ENCODE measurements around the gene TRAPPC10.

TRAPPC10 gene

GRCh38 chr21:44020551-44020950, 8.4 kb downstream of the TRAPPC10 start:
- no peaks in the 10 kb centered on the region for H3K9me3 ChIP-seq (ENCODE audit: insufficient read depth, low read length)
- no peak for TF ChIP-seq CTCF (IDR thresholded peaks at IDR 0.05; ENCODE audit: low read depth, low read length)
- no peak for TF ChIP-seq EZH2phosphoT487 (IDR thresholded peaks at IDR 0.05; ENCODE audit: low read depth)
- peaks cover 39% of the 10 kb centered on the region for H3K4me1 ChIP-seq (ENCODE audit: low read length)
- H3K79me2 ChIP-seq (ENCODE audit: low read length), result peaks cover 96% of the 10 kb centered on the region
- H3K9ac ChIP-seq (ENCODE audit: low read length), result no peak overlapping the region
- no peaks in the 10 kb centered on the region for H3K27me3 ChIP-seq (ENCODE audit: low read depth, low read length)
- H3K4me2 ChIP-seq (ENCODE audit: low read length), result no peak overlapping the region
- H2AFZ ChIP-seq (ENCODE audit: low read depth, low read length), result no peak overlapping the region
- no peak overlapping the region for H3K27ac ChIP-seq (ENCODE audit: low read length)
- H3K36me3 ChIP-seq (replicated peaks; ENCODE audit: low read depth, low read length), result peaks cover 2% of the 10 kb centered on the region
- peaks cover 16% of the 10 kb centered on the region for H4K20me1 ChIP-seq (ENCODE audit: insufficient read depth, low read length)
- H3K4me3 ChIP-seq (ENCODE audit: low read length), result no peak overlapping the region

GRCh38 chr21:44021064-44021463, 9.0 kb downstream of the TRAPPC10 start:
- Histone ChIP-seq H2AFZ (ENCODE audit: low read depth, low read length) (no peak overlapping the region), H3K27me3 (ENCODE audit: low read depth, low read length) (no peaks in the 10 kb centered on the region), H3K27ac (ENCODE audit: low read length) (no peak overlapping the region), H3K4me1 (ENCODE audit: low read length) (peaks cover 35% of the 10 kb centered on the region), H3K4me2 (ENCODE audit: low read length) (no peak overlapping the region), H3K79me2 (ENCODE audit: low read length) (peaks cover 96% of the 10 kb centered on the region), H3K4me3 (ENCODE audit: low read length) (no peak overlapping the region), H3K9ac (ENCODE audit: low read length) (no peak overlapping the region), H3K36me3 (replicated peaks; ENCODE audit: low read depth, low read length) (peaks cover 2% of the 10 kb centered on the region), H4K20me1 (ENCODE audit: insufficient read depth, low read length) (peaks cover 19% of the 10 kb centered on the region), H3K9me3 (ENCODE audit: insufficient read depth, low read length) (no peaks in the 10 kb centered on the region)
- no peak for TF ChIP-seq EZH2phosphoT487 (IDR thresholded peaks at IDR 0.05; ENCODE audit: low read depth)
- no peak for TF ChIP-seq CTCF (IDR thresholded peaks at IDR 0.05; ENCODE audit: low read depth, low read length)

- Histone ChIP-seq H3K36me3 (replicated peaks; ENCODE audit: low read depth, low read length) (peaks cover 13% of the 10 kb centered on the region), H3K9me3 (ENCODE audit: insufficient read depth, low read length) (no peaks in the 10 kb centered on the region), H3K4me1 (ENCODE audit: low read length) (peaks cover 15% of the 10 kb centered on the region), H4K20me1 (ENCODE audit: insufficient read depth, low read length) (peaks cover 30% of the 10 kb centered on the region), H3K4me3 (ENCODE audit: low read length) (no peak overlapping the region), H3K9ac (ENCODE audit: low read length) (no peak overlapping the region), H3K27ac (ENCODE audit: low read length) (no peak overlapping the region), H3K79me2 (ENCODE audit: low read length) (peaks cover 98% of the 10 kb centered on the region), H2AFZ (ENCODE audit: low read depth, low read length) (no peak overlapping the region), H3K27me3 (ENCODE audit: low read depth, low read length) (no peaks in the 10 kb centered on the region), H3K4me2 (ENCODE audit: low read length) (no peak overlapping the region)
- TF ChIP-seq CTCF (IDR thresholded peaks at IDR 0.05; ENCODE audit: low read depth, low read length), result no peak
- TF ChIP-seq EZH2phosphoT487 (IDR thresholded peaks at IDR 0.05; ENCODE audit: low read depth), result no peak
Observed at GRCh38 chr21:44024257-44024656, 12.1 kb downstream of the TRAPPC10 start.

GRCh38 chr21:44024887-44025353, 12.8 kb downstream of the TRAPPC10 start:
- Histone ChIP-seq H3K27ac (ENCODE audit: low read length) (no peak overlapping the region), H3K36me3 (replicated peaks; ENCODE audit: low read depth, low read length) (peaks cover 13% of the 10 kb centered on the region), H3K27me3 (ENCODE audit: low read depth, low read length) (no peaks in the 10 kb centered on the region), H3K4me3 (ENCODE audit: low read length) (no peak overlapping the region), H3K9me3 (ENCODE audit: insufficient read depth, low read length) (no peaks in the 10 kb centered on the region), H3K4me1 (ENCODE audit: low read length) (peaks cover 14% of the 10 kb centered on the region), H3K9ac (ENCODE audit: low read length) (no peak overlapping the region), H3K79me2 (ENCODE audit: low read length) (peaks cover 98% of the 10 kb centered on the region), H2AFZ (ENCODE audit: low read depth, low read length) (no peak overlapping the region), H4K20me1 (ENCODE audit: insufficient read depth, low read length) (peaks cover 37% of the 10 kb centered on the region), H3K4me2 (ENCODE audit: low read length) (no peak overlapping the region)
- no peak for TF ChIP-seq EZH2phosphoT487 (IDR thresholded peaks at IDR 0.05; ENCODE audit: low read depth)
- no peak for TF ChIP-seq CTCF (IDR thresholded peaks at IDR 0.05; ENCODE audit: low read depth, low read length)

Data from OCI-LY3 (cell line).